Activated T-cell treated with anti-CD3 and anti-CD28 coated beads, Interleukin-2, amount 50 U/mL, for 24 hours (primary cell): ENCODE data around the gene PRND.
"Not testable (repeated sequence)": the region's sequence is repeated elsewhere in the genome, so short reads cannot be mapped to it uniquely, and the experiment has no call there.

Experiments
- DNase-seq: peaks from one replicate; pipeline ENCODE4 v3.0.0-alpha.2; 2020
- H3K27ac Mint-ChIP-seq: 2 replicates; pipeline ENCODE4 v1.8.0; 2020; ENCODE audit warnings: mild to moderate bottlenecking, mixed read lengths
- H3K27me3 Mint-ChIP-seq: 2 replicates; pipeline ENCODE4 v1.8.0; 2020; ENCODE audit warnings: mixed read lengths
- H3K36me3 Mint-ChIP-seq: 2 replicates; pipeline ENCODE4 v1.8.0; 2020; ENCODE audit warnings: low read depth, mixed read lengths
- H3K4me1 Mint-ChIP-seq: 2 replicates; pipeline ENCODE4 v1.8.0; 2020; ENCODE audit warnings: low read depth, mixed read lengths
- H3K4me3 Mint-ChIP-seq: 2 replicates; pipeline ENCODE4 v1.8.0; 2020; ENCODE audit warnings: mild to moderate bottlenecking, moderate library complexity, mixed read lengths
- H3K9me3 Mint-ChIP-seq: 2 replicates; pipeline ENCODE4 v1.8.0; 2020; ENCODE audit warnings: mixed read lengths

Gene PRND

DNA sequence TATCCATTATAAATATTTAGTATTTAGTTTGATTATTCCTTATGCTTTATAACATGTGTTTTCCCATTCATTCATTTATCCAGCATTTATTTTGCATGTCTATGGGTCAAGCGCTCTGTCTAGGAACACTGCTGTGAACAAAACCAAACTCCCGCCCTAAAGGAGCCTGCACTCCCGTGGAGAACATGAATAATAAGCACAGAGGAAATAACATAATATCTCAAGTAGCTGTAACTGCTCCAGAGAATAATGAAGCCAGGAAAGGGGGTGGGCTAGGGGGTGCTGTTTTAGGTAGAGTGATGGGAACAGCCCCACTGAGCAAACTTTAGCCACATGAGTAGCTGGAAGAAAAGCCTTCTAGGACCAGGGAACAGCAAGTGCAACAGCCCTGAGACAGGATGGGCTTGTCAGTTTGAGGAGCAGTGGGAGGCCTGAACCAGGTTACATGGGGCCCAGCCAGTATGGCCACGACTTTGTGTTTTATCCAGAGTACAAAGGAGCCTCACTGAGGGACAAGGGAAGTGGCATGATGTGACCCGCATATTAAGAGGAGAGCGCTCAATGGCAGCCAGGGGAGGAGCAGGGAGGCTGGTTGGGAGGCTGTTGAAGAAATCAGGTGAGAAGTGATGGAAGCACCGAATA is 24.4 kb upstream of the PRND start:
- Mint-ChIP-seq H3K27ac (peak overlapping the region; percentile 63), H3K4me3 (no peak overlapping the region), H3K27me3 (no peaks in the 10 kb centered on the region), H3K36me3 (peaks cover 82% of the 10 kb centered on the region), H3K9me3 (no peaks in the 10 kb centered on the region), H3K4me1 (peaks cover 45% of the 10 kb centered on the region)
- no peak for DNase-seq

DNA sequence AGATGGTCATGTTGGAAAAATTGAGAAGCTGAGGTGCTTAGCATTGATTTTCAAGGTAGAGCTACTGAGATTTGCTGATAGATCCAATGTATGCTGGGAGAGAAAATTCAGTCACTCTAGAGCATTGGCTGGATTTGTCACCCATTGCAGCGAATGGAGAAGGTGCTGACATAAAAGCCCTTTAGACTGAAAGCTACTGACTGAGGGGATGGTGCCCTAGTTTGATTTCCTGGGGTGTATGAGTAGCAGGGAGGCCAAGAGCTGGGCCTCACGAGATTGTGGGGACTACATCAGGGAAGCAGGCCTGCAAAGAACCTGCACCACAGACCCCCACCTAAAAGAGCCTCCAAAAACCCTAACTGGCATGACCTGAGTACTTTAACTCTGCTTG is 23.9 kb upstream of the PRND start:
- DNase-seq = no peak
- H3K9me3 Mint-ChIP-seq = no peaks in the 10 kb centered on the region
- no peak overlapping the region for H3K4me3 Mint-ChIP-seq
- H3K27ac Mint-ChIP-seq = peak overlapping the region; percentile 63
- H3K4me1 Mint-ChIP-seq = peaks cover 47% of the 10 kb centered on the region
- peaks cover 77% of the 10 kb centered on the region for H3K36me3 Mint-ChIP-seq
- no peaks in the 10 kb centered on the region for H3K27me3 Mint-ChIP-seq

DNA sequence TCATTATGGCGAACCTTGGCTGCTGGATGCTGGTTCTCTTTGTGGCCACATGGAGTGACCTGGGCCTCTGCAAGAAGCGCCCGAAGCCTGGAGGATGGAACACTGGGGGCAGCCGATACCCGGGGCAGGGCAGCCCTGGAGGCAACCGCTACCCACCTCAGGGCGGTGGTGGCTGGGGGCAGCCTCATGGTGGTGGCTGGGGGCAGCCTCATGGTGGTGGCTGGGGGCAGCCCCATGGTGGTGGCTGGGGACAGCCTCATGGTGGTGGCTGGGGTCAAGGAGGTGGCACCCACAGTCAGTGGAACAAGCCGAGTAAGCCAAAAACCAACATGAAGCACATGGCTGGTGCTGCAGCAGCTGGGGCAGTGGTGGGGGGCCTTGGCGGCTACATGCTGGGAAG is 22.5 kb upstream of the PRND start:
- no peak overlapping the region for H3K27ac Mint-ChIP-seq
- H3K4me3 Mint-ChIP-seq = no peak overlapping the region
- H3K36me3 Mint-ChIP-seq = peaks cover 64% of the 10 kb centered on the region
- no peaks in the 10 kb centered on the region for H3K27me3 Mint-ChIP-seq
- no peaks in the 10 kb centered on the region for H3K9me3 Mint-ChIP-seq
- no peak for DNase-seq
- peaks cover 43% of the 10 kb centered on the region for H3K4me1 Mint-ChIP-seq

DNA sequence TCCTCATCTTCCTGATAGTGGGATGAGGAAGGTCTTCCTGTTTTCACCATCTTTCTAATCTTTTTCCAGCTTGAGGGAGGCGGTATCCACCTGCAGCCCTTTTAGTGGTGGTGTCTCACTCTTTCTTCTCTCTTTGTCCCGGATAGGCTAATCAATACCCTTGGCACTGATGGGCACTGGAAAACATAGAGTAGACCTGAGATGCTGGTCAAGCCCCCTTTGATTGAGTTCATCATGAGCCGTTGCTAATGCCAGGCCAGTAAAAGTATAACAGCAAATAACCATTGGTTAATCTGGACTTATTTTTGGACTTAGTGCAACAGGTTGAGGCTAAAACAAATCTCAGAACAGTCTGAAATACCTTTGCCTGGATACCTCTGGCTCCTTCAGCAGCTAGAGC is 21.8 kb upstream of the PRND start:
- Mint-ChIP-seq H3K9me3 (no peaks in the 10 kb centered on the region), H3K27me3 (no peaks in the 10 kb centered on the region), H3K4me1 (peaks cover 41% of the 10 kb centered on the region), H3K4me3 (no peak overlapping the region), H3K27ac (no peak overlapping the region), H3K36me3 (peaks cover 60% of the 10 kb centered on the region)
- DNase-seq = no peak

DNA sequence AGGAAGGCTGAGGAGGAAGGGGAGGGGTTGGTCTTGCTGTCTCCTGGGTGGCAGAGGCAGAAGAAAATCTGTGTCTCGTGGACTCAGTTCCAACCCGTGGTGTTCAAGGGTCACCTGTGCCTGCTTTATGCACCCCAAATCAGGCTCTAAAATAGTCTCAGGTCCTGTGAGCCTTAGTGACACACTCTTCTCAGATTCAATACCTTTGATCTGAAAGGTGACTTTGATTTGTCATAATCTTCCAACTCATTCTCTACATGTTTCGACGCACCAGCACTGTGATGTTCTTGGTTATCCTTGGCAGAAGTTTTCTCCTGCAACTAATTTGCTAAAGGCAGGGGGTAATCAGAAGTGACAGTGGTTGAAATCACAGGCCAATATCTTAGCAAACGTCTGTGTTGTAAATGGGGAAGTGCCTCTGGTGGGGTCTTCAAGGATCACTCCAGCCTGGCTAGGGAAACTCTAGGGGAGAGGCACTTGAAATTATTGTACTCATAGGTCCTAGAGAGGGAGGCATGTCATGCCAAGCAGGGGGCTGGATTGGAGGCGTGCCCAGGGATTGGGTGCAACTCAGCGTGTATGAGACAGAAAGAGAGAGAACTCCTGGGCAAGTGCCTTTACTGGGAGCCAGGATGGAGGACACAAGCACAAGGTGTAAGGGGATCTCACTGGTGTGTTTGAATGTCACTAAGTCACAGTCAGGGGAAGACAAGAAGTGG is 19.0 kb upstream of the PRND start:
- Mint-ChIP-seq H3K27ac (peak overlapping the region; percentile 17), H3K27me3 (no peaks in the 10 kb centered on the region), H3K4me1 (peaks cover 16% of the 10 kb centered on the region), H3K36me3 (peaks cover 34% of the 10 kb centered on the region), H3K4me3 (no peak overlapping the region), H3K9me3 (no peaks in the 10 kb centered on the region)
- DNase-seq = no peak

DNA sequence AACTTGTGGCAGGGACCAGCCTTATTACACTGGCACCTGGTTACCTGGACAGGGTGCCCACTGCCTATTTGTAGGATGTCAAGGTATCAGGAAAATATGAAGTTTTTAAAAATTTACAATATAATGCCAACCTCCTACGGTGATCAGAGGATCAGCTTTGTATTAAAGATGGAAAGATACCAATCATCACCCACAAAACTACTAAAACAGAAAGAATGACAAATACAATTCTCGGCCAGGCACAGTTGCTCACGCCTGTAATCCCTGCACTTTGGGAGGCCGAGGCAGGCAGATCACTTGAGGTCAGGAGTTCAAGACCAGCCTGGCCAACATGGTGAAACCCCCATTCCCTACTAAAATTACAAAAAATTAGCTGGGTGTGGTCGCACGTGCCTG is 18.4 kb upstream of the PRND start:
- no peak overlapping the region for H3K27ac Mint-ChIP-seq
- H3K27me3 Mint-ChIP-seq = no peaks in the 10 kb centered on the region
- peaks cover 12% of the 10 kb centered on the region for H3K4me1 Mint-ChIP-seq
- no peak overlapping the region for H3K4me3 Mint-ChIP-seq
- peaks cover 28% of the 10 kb centered on the region for H3K36me3 Mint-ChIP-seq
- no peak for DNase-seq
- no peaks in the 10 kb centered on the region for H3K9me3 Mint-ChIP-seq

DNA sequence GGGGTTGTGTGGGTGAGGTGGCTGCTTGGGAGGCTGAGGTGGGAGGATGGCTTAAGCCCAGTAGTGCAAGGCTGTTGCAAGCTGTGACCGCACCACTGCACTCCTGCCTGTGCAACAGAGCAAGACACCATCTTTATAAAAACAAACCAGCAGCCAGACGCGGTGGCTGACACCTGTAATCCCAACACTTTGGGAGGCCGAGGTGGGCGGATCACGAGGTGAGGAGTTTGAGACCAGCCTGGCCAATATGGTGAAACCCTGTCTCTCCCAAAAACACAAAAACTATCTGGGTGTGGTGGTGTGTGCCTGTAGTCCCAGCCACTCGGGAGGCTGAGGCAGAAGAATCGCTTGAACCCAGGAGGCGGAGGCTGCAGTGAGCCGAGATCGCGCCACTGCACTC is 14.8 kb upstream of the PRND start:
- DNase-seq, H3K9me3 Mint-ChIP-seq, H3K4me3 Mint-ChIP-seq, H3K27me3 Mint-ChIP-seq, H3K27ac Mint-ChIP-seq, H3K36me3 Mint-ChIP-seq: not testable (repeated sequence)
- H3K4me1 Mint-ChIP-seq = peaks cover 19% of the 10 kb centered on the region

DNA sequence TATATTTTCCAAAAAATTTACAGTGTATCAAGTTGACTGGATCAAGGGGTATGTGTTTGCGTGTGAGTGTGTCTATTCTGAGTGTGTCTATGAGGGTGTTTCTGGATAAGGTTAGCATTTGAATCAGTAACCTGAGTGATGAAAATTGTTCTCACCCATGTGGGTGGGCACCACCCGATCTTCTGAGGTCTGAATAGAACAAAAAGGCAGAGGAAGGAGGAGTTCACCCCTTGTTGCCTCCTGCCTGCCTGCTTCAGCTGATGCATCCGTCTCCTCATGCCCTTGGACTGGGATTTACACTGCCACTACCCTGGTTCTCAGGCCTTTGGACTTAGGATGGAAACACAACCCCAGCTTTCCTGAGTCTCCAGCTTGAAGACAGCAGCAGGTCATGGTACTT is 13.7 kb upstream of the PRND start:
- H3K27ac Mint-ChIP-seq = no peak overlapping the region
- peaks cover 10% of the 10 kb centered on the region for H3K4me1 Mint-ChIP-seq
- DNase-seq = no peak
- H3K4me3 Mint-ChIP-seq = no peak overlapping the region
- H3K27me3 Mint-ChIP-seq = peaks cover under 1% of the 10 kb centered on the region
- no peaks in the 10 kb centered on the region for H3K9me3 Mint-ChIP-seq
- H3K36me3 Mint-ChIP-seq = no peaks in the 10 kb centered on the region

DNA sequence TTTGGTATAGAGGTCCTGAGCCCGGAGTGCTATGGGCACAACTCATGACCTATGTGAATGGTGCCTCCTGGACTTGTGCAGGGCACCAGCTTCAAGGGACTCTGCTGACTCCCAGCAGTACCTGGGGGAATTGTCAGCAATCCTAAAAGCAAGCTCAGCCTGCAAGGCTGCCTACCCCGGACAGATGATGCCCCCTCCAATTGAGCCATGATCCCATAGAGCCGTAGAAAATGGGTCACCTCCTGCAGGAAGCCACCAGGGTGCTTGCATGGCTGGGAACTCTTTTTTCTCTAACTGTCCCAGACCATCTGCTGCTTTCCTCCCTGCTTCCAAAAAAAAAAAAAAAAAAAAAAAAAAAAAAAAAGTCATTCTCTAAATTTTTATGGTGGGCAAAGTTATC is 12.9 kb upstream of the PRND start:
- DNase-seq = no peak
- no peak overlapping the region for H3K27ac Mint-ChIP-seq
- no peaks in the 10 kb centered on the region for H3K9me3 Mint-ChIP-seq
- peaks cover 7% of the 10 kb centered on the region for H3K4me1 Mint-ChIP-seq
- H3K36me3 Mint-ChIP-seq = no peaks in the 10 kb centered on the region
- no peak overlapping the region for H3K4me3 Mint-ChIP-seq
- peaks cover 4% of the 10 kb centered on the region for H3K27me3 Mint-ChIP-seq

DNA sequence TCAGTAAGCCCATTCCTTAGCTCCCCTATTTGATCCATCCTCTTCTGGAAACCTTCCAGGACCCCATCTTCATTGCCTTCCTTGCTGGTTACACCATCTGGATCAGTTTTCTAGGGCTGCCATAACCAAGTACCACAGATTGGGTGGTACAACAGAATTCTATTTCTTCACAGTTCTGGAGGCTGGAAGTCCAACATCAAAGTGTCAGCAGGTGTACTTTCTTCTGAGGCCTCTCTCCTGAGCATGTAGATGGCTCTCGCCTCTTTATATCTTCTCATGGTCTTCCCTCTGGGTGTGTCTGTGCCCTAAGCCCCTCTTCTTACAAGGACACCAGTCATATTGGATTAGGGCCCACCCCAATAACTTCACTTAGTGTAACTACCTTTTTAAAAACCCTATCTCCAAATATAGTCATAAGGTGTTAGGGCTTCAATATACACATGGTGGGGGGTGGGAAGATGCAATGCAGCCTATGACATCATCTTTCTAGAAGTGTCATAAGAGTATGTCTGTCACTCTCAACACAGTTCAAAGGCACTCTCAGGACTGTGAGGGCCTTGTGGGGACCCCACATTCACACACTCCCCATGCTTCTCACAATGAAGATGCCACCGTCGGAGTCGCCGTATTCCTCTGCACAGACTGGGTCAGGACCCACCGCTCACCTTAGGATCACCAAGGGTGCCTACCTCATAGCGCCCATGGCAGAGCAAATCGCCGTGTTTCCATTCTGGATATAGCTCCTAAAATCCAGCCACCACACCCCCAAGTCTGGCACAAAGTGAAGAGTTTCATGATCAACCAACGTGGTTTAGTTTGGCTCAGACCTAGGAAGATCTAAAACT is 12.2 kb upstream of the PRND start:
- Mint-ChIP-seq H3K27me3 (peaks cover 8% of the 10 kb centered on the region), H3K27ac (no peak overlapping the region), H3K4me3 (no peak overlapping the region), H3K36me3 (no peaks in the 10 kb centered on the region), H3K9me3 (no peaks in the 10 kb centered on the region), H3K4me1 (peaks cover 7% of the 10 kb centered on the region)
- no peak for DNase-seq

DNA sequence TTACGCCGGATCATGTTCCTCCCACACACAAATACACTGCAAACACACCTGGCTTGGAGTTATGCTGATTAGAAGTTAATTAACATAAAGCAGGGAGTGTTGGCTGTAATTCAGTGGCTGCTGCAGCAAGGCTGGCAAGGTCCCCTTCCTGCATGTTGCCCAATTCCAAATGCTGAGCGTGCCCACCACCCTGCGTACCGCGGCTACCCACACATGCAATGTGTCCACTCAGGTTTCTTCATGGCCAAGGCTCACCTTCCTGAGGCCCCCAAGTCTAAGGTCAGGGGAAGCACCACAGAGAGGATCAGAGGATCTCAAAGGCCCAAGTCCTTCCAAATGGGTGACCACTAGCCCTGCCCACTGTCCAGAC is 11.6 kb upstream of the PRND start:
- Mint-ChIP-seq H3K27ac (no peak overlapping the region), H3K4me1 (peaks cover 7% of the 10 kb centered on the region), H3K27me3 (peaks cover 8% of the 10 kb centered on the region), H3K4me3 (no peak overlapping the region), H3K36me3 (no peaks in the 10 kb centered on the region), H3K9me3 (no peaks in the 10 kb centered on the region)
- DNase-seq = no peak

DNA sequence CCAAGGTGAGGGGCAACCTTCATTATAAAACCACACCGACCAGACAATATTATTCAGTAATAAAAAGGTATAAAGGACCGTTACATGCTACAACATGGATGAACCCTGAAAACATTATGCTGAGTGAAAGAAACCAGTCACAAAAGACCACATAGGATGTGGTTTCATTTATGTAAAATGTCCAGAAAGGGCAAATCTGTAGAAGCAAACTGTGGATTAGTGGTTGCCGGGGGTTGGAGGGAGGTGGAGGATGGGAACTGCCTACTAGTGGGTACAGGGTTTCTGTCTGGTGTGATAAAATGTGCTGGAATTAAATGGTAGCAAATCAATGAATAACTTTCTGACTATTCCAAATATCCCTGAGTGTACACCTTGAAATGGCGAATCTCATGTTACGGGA is 10.2 kb upstream of the PRND start:
- DNase-seq = no peak
- H3K27me3 Mint-ChIP-seq = peaks cover 8% of the 10 kb centered on the region
- H3K27ac Mint-ChIP-seq = no peak overlapping the region

DNA sequence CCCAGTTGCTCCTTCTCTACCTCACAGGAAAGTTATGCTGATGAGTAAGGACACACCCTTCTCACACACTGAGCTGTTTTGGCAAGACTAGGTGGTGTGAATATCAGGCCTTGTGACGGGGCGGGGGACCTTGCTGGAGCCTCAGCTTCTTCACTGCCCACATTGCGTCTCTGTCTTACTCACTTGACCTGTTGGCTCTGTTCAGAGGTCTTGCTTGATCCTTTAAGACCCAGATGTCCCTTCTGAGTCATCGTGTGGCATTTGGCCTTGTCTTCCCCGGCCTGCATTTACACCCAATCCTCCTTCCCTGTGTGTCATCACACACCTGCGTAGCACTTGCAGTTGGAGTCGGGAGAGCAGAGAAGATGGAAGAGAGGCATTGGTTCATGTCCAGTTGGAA is 8.3 kb upstream of the PRND start:
- no peak overlapping the region for H3K4me3 Mint-ChIP-seq
- no peaks in the 10 kb centered on the region for H3K9me3 Mint-ChIP-seq
- DNase-seq = no peak
- H3K36me3 Mint-ChIP-seq = no peaks in the 10 kb centered on the region
- H3K27me3 Mint-ChIP-seq = peaks cover 8% of the 10 kb centered on the region
- no peak overlapping the region for H3K27ac Mint-ChIP-seq
- peaks cover 7% of the 10 kb centered on the region for H3K4me1 Mint-ChIP-seq

More for the DNA sequence above, 10.2 kb upstream of the PRND start:
- H3K4me3 Mint-ChIP-seq = no peak overlapping the region
- H3K36me3 Mint-ChIP-seq = no peaks in the 10 kb centered on the region
- H3K4me1 Mint-ChIP-seq = peaks cover 7% of the 10 kb centered on the region
- H3K9me3 Mint-ChIP-seq = no peaks in the 10 kb centered on the region

DNA sequence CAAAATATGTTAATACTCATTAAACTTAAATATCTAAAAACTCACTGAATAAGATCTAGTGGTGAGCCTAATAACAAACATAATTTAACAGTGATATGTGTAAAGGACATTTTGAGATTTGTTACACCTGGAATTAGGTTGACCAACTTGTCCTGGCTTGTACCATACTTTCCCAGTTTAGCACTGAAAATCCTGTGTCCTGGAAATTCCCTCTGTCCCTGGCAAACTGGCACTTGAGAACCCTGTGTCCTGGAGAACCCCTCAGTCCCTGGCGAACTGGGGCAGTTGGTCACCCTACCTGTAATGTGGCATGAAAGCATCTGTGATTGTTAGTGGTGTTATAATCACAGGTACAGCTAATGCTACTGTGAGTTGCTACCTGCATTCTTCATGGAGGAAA is 6.9 kb upstream of the PRND start:
- no peak overlapping the region for H3K4me3 Mint-ChIP-seq
- H3K9me3 Mint-ChIP-seq = no peaks in the 10 kb centered on the region
- DNase-seq = no peak
- H3K27ac Mint-ChIP-seq = no peak overlapping the region
- H3K36me3 Mint-ChIP-seq = no peaks in the 10 kb centered on the region
- peaks cover 7% of the 10 kb centered on the region for H3K4me1 Mint-ChIP-seq
- peaks cover 8% of the 10 kb centered on the region for H3K27me3 Mint-ChIP-seq
